CMK (cell line): Measurements from ENCODE around the gene TMUB1.

Experiments
- DNase-seq: peaks from one replicate; pipeline ENCODE4 v3.0.0-alpha.2; 2010; ENCODE audit warnings: low read depth

Gene TMUB1

DNA sequence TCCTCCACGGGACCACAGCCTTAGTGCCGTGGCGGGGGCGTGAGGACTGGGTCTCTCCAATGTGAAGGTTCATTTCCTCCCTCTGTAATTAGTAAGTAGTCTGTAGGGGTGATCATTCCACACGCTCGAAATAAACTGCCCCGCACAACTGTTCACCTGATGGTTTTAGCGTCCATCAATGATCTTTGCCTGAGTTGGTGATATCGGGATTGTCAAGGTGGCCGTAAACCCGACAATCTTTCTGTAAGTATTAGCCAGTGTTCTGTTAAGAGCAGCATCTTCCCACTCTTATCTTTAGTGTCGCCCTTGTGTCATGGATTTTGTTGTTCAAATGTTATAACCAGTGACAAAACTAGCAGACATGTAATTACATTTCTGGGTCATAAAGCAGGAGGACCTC lies 20.7 kb upstream of the TMUB1 start:
- no peak for DNase-seq

DNA sequence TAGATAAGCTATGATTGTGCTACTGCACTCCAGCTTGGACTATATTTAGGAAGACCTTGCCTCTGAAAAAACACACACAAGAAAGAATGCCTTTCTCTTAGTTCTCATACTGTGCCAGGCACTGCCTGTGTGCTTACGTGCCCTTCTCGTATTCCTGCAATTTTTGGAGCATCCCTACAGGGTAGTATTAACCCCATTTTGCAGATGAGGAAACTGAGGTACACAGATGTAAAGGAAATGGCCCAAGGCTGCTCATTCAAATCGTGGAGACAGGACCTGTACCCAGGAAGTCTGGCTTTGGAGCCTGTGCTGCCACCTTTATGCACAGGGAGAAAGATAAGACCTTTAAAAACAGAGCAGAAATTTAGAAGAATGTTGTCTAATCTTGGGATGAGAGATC lies 19.7 kb upstream of the TMUB1 start:
- DNase-seq = no peak

DNA sequence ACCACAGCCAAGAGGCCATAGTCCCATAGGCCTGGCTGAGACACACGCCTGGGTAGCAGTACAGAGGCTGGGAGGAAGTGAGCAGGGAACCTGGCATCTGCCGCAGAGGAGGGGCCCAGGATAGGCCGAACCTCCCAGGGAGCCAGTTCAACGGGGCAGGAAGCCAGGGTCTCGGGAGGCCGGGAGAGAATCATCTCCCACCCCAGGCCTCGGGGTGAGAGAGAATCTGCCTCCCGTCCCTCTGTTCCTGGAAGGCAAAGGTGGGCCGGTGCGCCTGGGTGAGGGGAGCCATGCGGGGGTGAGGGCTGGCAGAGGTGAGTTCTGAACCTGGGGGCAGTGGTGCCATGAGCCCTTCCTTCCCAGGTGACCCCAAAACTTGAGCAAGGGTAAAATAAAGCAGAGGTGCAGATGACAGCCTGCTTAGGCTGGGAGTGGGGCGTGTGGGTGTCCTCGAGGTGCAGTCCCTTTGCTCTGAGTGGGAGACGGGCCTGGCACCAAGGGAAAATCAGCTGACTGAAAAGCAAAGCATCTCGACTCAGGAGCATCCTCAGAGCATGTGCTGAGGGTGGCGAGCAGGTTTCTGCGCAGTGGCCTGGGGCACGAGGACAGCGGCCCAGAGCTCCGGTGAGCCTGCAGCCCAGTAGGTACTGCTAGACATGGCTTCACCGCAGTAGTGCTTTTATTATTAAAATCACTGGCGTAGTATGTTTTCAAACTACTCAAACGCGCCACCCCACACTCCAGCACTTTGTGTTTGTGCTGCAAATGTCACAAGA lies 18.5 kb upstream of the TMUB1 start:
- no peak for DNase-seq

DNA sequence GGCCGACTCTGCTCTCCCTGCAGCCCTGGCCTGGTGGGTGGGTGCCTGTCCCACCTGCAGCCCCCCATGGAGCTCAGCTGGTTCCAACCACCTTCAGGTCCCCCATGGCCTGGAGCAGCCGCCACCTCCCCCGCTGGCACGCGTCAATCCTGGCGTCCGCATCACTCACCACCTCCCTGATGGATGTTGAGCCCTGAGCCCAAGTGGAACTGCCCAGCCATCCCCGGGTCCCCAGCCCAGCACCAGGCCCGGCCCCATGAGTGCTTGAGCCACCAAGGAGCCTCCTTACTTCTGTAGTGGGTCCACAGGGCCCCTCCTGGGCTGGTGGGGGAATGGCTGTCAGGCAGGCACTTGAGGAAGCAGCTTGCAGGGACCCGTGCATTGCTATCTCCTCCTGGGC lies 17.6 kb upstream of the TMUB1 start:
- DNase-seq = no peak

DNA sequence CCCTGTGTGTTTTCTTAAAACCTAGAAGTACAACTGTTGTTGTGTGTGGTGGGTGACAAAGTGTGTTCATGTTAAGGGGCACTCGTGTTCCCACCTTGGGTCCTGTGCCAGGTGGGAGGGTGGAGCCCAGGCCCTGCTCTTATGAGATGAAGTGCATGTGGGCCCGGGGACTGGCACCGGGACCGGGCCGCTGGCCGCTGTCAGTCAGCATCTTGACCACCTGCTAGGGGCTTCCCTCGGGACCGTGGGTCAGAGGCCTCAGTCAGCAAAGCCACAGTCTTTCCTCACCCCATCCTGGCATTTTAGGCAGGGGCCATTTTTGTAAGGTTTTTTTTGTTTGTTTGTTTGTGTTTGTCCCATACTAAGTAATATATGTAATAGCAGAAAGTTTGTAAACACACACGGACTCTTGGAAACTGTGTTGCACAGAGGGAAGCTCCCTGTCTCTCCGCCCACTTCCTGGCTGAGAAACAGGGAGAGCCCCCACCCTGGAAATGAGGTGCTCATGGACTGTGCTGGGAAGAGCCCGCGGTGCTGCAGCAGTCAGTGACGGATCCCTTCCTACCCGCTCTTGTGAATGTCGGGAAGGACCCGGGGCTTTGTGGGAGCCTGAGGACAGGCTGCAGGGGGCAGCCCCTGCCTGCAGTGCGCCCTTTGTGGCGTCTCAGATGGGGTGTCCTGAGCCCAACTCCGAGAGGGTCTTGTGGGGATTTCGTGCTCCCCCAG lies 16.4 kb upstream of the TMUB1 start:
- no peak for DNase-seq

DNA sequence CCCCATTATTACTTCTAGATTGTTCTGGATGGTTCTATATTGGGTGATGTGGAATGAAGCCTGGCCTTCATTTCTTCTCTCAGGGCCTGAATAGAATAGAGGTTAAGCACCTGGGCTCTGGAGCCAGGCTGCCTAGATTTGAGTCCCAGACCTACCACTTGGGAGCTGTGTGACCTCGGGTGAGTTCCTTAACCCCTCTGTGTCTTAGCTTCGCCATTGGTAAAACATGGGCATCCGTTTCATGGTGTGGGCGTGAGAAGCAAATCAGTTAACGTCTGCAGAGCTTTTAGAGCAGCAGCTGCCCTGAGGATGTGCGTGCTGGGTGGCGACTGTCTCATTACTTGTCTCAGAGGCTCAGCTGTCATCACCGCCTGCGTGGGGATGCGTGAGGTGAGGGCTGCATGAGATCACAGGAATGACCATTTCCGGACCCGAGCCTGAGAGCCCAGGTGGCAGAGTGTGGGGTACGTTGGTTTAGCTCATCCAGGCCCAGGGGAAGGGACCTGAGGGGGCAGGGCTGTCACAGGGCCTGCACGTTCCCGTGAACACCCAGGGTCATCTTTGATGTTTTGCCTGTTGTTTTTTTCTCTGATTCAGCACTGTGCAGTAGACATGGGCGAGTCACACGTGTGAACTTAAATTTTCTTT lies 12.7 kb upstream of the TMUB1 start:
- DNase-seq = no peak

DNA sequence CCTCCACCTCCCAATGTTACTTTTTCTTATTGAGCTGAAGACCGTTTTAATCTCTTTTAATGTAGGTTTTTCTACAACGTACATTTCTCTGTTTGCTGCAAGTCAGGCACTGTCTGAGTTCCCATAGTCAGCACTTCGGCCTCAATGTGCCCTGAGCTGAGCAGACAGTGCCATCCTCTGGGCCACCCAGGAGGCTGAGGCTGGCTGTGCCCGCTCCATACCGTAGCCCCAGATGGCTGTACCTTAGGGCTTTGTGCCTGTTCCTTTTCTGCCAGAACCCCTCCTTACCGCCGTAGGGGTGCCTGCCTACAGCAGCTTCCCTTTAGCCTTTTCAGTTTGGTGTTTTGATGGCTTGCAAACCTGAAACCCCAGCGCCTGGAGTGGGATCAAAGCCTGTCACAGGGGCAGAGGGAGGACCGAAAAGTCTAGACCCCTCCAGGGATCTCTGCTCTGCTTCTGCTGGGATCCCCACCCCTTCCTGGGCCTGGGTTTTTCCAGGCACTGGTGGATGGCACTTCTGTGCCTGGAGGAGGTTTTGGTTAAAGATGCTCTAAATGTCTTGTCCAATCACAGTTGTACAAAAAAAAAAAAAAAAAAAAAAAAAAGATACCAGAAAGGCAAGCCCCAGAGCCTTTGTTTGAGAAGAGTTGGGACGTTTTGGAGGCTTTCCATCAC lies 12.0 kb upstream of the TMUB1 start:
- no peak for DNase-seq

DNA sequence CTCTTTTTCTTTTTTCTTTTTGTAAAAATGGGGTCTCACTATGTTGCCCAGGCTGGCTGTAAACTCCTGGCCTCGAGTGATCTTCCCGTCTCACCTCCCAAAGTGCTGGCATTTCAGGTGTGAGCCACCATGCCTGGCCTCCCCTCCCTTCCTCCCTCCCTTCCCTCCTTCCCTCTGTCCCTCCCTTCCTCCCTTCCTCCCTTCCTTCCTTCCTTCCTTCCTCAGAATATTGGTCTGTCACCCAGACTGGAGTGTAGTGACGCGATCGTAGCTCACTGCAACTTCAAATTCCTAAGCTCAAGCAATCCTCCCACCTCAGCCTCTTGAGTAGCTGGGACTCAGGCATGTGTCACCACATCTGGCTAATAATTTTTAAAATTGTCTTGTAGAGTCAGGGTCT lies 11.4 kb upstream of the TMUB1 start:
- DNase-seq = no peak

DNA sequence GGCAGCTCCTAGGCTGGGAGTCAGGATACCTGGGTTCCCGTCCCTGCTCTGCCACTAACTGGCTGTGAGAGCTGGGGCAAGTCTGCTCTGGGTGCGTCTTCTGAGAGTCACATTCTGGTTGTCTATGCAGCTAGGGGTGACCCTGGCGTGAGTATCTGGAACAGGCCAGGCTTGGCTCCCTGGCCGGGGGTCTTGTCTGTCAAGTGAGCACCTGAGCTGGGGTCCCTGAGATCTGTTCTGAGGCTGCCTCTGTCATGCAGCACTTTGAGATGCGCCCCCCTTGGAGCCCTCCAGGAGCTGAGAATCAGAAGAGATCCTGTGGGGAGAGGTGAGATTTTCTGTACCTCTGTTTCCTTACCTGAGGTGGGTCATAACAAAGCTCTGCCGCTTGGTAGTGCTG lies 10.5 kb upstream of the TMUB1 start:
- no peak for DNase-seq

DNA sequence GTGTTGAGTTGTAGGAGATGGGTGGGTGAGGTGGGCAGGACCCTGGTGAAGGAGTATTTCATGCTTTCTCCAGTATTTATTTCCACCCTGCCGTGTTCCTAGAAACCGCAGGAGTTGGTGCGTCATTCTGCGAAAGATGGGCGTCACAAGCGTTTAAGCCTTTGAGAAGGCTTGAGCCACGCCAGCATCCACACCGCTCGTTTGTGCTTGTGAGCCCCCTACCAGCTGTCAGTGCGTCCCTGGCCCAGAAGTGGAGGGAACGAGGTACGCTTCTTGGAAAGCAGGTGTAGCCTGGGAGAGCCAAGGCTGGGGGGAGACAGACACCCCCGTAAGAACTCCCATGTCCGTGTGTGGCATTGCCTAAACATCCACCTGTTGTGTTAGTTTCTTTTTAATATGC lies 8.7 kb upstream of the TMUB1 start:
- no peak for DNase-seq

DNA sequence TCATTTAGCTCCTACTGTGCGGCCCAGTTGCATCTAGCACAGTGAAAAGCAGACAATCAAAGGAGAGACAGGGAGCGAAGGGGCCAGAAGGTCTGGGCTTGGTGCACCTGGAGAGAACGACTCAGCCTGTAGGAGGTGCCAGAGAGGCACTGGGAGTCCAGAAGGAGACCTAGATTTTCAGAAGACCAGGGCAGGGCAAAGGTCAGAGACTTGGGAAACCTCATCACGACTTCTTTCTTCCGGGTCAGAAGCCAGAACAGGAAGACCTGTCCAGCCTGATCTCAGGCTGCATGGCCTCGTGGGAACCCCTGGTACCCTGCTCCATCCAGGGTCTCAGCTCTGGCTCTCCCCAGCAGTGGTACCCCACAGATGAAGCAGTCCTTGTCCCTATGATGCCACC lies 8.1 kb upstream of the TMUB1 start:
- DNase-seq = no peak

DNA sequence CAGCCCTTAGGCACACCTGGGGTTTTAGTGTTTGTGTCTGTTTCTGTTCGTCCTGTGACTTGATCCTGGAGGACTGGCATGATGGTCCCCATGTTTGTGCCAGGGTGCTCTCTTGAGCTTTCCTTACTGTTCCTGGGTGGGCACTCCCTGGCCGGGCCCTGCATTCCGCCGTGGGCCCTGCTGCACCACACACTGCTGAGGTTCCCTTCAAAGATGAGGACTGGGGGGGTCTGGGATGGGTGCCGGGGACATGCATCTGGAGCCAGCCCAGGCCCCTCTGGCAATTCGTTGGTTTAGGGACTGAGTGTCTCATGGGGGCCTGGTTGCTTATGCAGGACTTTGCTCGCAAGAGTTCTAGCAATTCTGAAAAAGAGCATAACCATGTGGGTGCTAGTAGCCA lies 7.7 kb upstream of the TMUB1 start:
- no peak for DNase-seq

DNA sequence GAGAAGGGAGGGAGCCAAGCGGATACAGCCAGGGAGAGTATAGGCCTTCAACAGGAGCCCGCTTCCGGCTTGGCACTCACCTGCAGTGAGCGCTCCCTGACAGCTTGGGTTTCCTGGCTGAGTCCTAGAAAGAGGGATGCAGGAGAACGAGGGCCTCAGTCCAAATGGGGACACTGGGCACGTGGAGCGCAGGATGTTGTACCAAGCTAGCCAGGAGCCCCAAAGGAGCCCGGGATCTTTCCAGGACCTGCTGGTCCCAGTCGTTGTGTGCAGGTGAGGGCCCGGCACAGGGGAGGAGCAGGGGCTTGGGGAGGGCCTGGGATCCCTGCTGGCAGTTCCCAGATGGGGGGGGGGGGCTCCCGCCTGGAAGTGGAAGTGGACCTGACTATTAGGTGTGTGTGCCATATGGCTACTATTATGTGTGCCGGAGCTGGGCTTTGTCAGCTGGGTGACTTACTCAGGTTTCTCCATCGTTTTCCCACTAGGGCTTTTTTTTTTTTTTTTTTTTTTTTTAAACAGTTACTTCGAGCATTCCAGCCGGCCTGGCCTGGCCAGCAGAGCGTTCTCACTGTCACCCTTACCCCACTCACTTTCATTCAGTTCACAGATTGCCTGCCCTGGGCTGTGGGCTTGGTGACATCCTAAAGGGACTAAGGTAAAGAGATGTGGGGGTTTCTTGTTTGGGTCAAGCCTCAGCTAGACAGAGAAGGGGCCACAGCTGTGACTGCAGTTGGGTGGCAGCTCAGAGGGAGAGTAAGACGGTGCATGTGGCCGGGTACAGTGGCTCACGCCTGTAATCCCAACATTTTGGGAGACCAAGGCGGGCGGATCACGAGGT lies 6.8 kb upstream of the TMUB1 start:
- DNase-seq = no peak

DNA sequence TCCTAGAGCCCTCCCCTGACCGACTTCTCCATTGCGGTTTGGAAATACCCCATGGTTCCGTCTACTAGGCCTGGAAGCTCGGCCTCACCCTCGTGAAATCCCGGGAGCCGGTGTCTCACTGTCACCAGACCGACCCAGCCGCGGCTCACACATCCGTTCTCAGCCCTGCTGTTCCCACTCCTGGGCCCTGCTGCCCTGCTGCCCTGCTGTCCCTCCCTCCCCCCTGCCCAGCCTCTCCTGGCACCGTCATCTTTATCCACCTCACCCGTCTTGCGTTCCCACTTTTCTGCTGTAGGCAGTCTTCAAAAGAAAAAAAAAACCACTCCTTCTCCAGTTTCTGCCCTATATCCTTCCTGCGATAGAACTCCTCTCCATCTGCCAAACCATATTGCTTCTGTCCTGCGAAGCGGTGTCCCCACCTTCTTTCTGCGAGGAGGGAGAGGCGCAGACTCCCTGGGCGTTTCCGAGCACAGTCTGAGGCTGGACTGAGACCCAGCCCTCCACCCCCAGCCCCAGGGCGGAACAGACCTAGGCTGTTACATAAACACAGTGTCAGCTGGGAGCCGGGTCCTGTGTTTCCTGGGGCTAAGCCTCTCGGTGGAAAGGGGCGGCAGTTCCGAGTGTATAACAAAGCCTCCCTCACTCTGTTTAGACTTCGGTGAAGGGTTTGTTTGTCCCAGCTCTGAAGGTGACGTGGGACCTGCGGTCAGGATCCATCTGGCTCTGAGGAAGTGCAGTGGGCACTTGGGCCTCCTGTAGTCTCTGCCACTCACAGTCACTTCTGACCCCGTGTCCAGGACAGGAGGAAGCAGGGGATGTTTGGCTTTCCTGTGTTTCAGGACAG lies 5.8 kb upstream of the TMUB1 start:
- no peak for DNase-seq

DNA sequence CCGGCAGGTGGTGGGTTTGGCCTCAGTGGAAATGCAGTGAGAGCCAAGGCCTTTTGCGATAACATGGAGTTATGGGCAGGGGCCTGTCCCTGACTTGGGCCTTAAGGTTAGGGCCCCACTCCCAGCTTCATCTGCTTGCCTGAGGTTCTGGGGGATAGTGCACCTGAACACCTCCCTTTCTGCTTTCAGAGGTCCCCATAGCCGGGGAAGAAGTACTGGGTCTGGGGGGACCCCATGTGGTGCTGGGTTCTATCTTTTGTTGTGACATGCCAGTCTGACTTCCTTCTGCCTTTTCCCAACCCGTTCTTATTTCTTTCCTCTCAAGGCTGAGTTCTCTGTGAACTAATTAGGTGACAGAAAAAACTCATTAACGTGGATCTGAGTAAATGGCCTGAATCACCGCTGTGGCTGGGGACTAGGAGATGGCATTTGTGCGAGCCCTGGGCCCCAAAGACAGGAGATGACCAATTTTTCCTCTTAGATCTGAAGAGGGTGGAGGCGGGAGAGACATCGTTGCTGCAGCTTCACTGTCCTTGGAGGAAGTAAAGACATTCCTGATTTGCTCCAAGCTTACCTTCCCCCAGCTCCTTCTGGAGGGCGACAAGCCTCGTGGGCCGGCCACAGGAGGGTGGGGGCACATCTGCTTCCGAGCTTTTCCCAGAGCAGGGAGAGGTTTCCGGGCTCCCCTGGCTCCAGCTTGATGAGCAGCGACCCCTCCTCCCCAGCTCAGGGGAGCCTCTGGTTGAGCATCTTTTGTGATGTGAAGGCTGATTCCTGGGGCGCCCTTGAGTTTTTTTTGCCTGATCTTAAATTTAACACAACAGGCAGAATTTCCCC lies 4.9 kb upstream of the TMUB1 start:
- no peak for DNase-seq

DNA sequence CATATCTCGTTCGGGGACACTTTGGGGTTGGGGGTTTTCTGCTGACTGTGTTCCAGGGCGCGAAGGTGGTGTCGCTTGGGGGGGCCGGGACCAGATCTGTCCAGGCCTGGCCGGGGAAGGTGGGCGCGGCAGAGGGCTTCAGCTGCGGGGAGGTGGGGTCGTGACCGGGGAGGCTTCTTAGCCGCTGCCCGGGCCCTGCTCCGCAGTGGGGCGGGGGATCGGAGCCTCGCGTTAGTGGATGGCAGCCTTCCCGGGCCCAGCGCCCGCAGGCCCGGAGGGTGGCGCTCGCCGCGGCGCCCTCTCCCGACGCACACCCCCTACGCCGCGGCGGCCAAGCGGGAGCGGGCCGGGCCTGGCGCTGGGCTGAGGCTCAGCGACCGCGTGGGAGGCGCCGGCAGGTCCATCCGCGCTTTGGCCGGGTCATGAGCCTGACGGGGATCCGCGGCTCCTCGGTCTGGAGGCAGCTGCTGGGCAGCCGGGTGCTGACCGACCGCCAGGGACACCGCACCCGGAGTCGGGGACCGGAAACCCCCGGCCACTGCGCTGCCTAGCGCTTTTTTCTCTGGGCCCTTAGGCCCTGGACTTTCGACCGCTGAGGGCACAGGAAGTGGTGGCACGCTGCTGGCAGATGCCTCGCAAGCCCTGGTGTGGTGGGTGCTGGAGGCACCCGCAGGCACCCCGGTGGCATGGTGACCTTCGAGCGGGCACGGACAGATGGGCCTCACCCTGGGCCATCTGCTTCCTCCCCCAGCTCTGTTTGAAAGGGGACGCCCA lies 4.1 kb upstream of the TMUB1 start:
- DNase-seq = no peak

DNA sequence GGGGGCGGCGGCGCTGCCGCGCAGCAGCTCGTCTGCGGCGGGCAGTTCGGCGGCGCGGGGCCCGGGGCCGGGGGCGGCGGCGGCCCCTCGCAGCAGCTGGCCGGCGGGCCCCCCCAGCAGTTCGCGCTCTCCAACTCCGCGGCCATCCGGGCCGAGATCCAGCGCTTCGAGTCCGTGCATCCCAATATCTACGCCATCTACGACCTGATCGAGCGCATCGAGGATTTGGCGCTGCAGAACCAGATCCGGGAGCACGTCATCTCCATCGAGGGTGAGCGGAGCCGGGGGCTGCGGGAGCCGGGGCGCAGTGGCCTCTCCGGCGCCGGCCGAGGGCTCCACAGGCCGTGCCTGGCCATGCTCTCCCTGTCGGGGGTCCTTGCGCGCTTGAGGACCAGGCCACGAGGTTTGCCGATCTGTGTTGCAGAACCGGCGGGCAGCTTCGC lies 3.5 kb upstream of the TMUB1 start:
- no peak for DNase-seq

DNA sequence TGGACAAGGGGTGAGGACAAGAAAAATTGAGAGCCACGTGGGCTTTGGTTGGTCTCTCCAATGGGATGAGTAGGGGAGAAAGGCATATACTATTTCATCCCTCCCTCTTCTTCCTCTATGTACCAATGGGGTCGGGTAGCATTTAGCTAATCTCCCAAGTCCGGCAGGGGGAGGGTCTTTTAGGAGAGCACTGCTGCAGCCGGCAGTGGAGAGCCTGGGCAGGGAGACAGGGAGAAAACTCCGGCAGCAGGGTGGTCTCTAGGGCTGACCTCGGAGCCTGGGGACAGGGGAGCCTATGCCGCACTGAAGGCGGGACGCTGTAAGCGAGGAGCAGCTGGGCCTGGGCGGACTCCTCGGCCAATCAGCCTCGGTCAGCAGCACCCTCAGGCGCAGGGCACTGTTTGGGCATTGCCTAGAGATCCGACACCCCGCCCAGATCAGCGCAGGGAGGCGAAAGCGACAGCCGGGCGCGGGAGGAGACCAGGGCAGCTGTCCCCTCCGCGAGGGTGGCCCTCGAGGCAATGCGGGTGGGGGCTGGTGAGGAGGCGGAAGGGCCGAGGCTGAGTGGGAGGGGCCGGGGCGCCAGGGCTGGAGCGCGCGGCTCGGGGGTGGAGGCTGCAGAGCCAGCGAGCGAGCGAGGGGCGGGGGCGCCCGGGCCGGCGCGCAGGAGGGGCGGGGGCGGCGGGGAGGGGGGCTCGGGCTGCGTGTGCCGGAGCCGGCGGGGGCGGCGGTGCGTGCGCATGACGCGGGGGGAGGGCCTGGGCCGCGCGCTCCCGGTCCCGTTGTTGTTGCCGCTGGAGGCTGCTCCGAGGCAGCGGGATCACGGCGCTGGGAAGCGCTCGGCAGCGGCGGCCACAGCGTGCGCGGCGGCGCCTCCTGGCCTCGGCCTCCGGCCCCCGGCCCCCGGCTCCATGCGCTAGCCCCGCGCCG lies 2.7 kb upstream of the TMUB1 start, which contains the start of gene AGAP3:
TSS of gene AGAP3 (plus strand) at position 785 of the 930 bp plus-strand sequence. CDS start 267 bp downstream, outside the sequence.
- DNase-seq = peak; percentile 67
